Cardiac muscle cell (in vitro differentiated cells and primary cell): ENCODE data around the gene SHROOM4. TPM values are rescaled to one million over a fixed set of nuclear protein-coding genes. Genes with fewer than 3 reads are reported as not detected.

Source experiments
- DNase-seq, 2 donors: peaks; one replicate each; pipeline versions ENCODE4 v3.0.0 to v3.0.0-alpha.2; 2010 to 2017; ENCODE audit warnings: low read depth in 1 of 2, low spot score in 1 of 2
- H3K27ac ChIP-seq: fragments of 200-600 bp; sonication (generic); 2 replicates; pipeline ENCODE4 v1.5.1; 2016
- H3K27me3 ChIP-seq: fragments of 200-600 bp; sonication (generic); 2 replicates; pipeline ENCODE4 v1.6.0; 2016; ENCODE audit warnings: control low read depth
- H3K36me3 ChIP-seq: fragments of 200-600 bp; sonication (generic); 2 replicates; pipeline ENCODE4 v1.5.1; 2016; ENCODE audit warnings: control low read depth
- H3K4me1 ChIP-seq: fragments of 200-600 bp; sonication (generic); 2 replicates; pipeline ENCODE4 v1.8.1; 2017; ENCODE audit warnings: low read depth, mild to moderate bottlenecking, mixed run types
- H3K4me3 ChIP-seq: fragments of 200-600 bp; sonication (generic); 2 replicates; pipeline ENCODE4 v1.5.1; 2016; ENCODE audit warnings: mild to moderate bottlenecking
- H3K9me3 ChIP-seq: fragments of 200-600 bp; sonication (generic); 2 replicates; pipeline ENCODE4 v1.5.1; 2017; ENCODE audit warnings: low read depth, mild to moderate bottlenecking, control low read depth
- polyA plus RNA-seq: library from polyadenylated mRNA; unstranded; fragments of >200 nt; fragmentation: Nextera tagmentation; extraction: Ambion mirVana; gene quantifications from 2 replicates; pipeline ENCODE4 v1.2.1, GENCODE V29; 2016
- total RNA-seq: library from RNA; depleted of rRNA; stranded (reverse); fragments of >200 nt; gene quantifications from 2 replicates; pipeline ENCODE4 v1.2.3, GENCODE V29; 2016
- TF ChIP-seq, protein P1 (sequence below): IDR thresholded peaks from 2 replicates; pipeline ENCODE4 v1.5.1; 2012; ENCODE audit warnings: low read depth, mild to moderate bottlenecking, low read length

SHROOM4 gene
- total and polyA plus RNA-seq, 2 experiments from 2014 or later: 1.3 to 1.8 TPM

DNA sequence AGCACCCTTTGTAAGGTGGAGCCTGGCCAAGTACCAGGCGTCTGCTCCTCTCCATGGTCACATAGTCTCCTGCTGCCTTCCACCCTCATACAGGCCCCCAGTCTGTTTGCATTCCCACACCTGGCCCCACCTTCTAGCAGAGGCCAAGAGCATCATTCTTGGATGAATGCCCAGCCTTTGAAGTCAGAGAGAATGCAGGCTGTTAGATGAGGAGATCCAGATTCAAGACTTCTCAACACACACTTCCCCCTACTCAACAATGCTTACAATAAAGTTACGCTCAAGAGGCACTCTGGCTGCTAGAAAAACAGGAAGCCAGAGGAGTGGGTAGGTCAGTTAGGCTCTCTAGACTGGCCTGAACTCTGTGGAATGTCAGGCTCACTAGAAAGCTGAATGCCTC lies 43.3 kb downstream of the SHROOM4 start:
- Histone ChIP-seq H3K36me3 (no peaks in the 10 kb centered on the region), H3K4me1 (no peaks in the 10 kb centered on the region), H3K9me3 (no peaks in the 10 kb centered on the region), H3K27me3 (no peaks in the 10 kb centered on the region), H3K27ac (peak overlapping the region; percentile 42), H3K4me3 (no peak overlapping the region)
- DNase-seq: peak; percentile 0 to 78
- TF ChIP-seq, protein P1, sequence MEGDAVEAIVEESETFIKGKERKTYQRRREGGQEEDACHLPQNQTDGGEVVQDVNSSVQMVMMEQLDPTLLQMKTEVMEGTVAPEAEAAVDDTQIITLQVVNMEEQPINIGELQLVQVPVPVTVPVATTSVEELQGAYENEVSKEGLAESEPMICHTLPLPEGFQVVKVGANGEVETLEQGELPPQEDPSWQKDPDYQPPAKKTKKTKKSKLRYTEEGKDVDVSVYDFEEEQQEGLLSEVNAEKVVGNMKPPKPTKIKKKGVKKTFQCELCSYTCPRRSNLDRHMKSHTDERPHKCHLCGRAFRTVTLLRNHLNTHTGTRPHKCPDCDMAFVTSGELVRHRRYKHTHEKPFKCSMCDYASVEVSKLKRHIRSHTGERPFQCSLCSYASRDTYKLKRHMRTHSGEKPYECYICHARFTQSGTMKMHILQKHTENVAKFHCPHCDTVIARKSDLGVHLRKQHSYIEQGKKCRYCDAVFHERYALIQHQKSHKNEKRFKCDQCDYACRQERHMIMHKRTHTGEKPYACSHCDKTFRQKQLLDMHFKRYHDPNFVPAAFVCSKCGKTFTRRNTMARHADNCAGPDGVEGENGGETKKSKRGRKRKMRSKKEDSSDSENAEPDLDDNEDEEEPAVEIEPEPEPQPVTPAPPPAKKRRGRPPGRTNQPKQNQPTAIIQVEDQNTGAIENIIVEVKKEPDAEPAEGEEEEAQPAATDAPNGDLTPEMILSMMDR: no peak

DNA sequence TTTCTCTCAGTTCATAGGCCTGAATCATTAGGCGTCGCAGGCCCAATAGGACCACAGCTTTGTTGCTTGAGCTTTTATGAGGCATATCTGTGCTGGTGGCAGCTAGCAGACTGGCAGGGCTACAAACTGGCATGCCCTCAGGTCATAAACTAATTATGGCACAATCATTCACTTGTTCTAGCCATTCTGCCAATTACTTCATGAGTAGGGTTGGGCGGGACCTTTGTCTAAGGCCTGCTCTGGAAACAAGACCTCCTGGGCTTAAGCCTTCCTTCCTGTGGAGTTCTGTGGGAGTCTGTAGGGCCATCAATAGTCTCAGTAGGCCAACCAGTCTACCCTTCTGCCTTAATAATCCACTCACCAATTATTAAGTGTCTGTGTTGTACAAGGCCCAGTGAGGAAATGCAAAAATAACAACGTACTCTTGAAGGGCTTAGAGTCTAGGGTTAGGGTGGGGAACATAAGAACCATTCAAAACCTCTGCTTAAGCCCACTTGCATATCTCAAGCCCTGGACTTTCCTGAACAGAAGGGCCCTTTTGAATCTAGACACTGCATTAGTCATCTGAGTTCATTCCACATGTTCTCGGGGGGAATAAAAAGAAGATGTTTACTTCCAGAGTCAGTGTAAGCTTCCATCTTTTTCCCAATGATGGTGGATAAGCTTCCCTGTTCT lies 44.5 kb downstream of the SHROOM4 start:
- TF ChIP-seq, protein P1: no peak

DNA sequence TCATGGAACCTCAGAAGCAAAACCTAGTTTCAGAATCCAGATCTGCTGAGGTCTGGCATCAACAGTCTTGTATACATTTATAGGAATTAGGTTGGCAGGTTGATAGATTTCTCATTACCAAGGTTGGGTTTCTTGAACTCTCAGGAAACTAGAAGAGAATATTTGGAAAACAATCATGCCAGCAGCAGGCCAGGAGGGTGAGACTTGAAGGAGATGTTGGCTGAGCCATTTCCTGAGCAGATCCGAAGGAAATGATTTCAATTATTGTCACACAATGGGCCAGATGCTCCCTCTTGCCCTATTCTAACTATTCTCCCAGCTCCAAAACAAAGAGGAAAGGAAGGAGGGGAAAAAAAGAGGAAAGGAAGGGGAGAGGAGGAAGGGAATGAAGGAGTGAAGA lies 45.2 kb downstream of the SHROOM4 start:
- Histone ChIP-seq H3K27me3 (no peaks in the 10 kb centered on the region), H3K4me3 (no peak overlapping the region), H3K4me1 (no peaks in the 10 kb centered on the region), H3K9me3 (no peaks in the 10 kb centered on the region), H3K27ac (no peak overlapping the region), H3K36me3 (no peaks in the 10 kb centered on the region)
- no peak for DNase-seq
- TF ChIP-seq, protein P1: no peak

More for the DNA sequence above, 44.5 kb downstream of the SHROOM4 start:
- no peaks in the 10 kb centered on the region for H3K27me3 ChIP-seq
- H3K4me1 ChIP-seq: no peaks in the 10 kb centered on the region
- no peak overlapping the region for H3K4me3 ChIP-seq
- no peak for DNase-seq
- no peaks in the 10 kb centered on the region for H3K36me3 ChIP-seq
- H3K27ac ChIP-seq: no peak overlapping the region
- H3K9me3 ChIP-seq: no peaks in the 10 kb centered on the region

- Histone ChIP-seq H3K4me3 (no peak overlapping the region), H3K9me3 (no peaks in the 10 kb centered on the region), H3K27me3 (no peaks in the 10 kb centered on the region), H3K4me1 (no peaks in the 10 kb centered on the region), H3K27ac (no peak overlapping the region), H3K36me3 (no peaks in the 10 kb centered on the region)
- TF ChIP-seq, protein P1: no peak
- DNase-seq: no peak
Measured at GRCh38 chrX:50765986-50766385, 48.0 kb downstream of the SHROOM4 start.

DNA sequence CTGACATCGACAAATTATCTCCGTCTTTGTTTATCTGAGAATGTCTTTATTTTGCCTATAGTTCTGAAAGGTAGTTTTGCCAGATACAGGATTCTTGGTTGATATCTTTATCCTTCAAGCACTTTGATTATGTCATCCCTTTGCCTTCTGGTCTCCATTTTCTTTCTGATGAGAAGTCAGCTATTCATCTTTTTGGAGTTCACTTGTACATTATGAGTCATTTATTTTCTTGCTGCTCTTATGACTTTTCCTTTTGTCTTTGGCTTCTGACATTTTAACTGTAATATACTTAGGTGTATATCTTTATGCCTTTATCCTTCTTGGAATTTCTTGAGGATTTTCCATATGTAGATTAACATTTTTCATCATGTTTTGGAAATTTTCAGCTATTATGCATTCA lies 51.4 kb downstream of the SHROOM4 start:
- Histone ChIP-seq H3K9me3 (no peaks in the 10 kb centered on the region), H3K4me3 (no peak overlapping the region), H3K27me3 (no peaks in the 10 kb centered on the region), H3K4me1 (no peaks in the 10 kb centered on the region), H3K36me3 (no peaks in the 10 kb centered on the region), H3K27ac (no peak overlapping the region)
- TF ChIP-seq, protein P1: no peak
- DNase-seq: no peak
